ENCODE measurements around the gene KRTAP10-12. TPM values are rescaled to one million over a fixed set of nuclear protein-coding genes. Genes with fewer than 3 reads are reported as not detected.

The KRTAP10-12 gene
- total RNA-seq, 1 donor from 2014 or later, result not detected

DNA sequence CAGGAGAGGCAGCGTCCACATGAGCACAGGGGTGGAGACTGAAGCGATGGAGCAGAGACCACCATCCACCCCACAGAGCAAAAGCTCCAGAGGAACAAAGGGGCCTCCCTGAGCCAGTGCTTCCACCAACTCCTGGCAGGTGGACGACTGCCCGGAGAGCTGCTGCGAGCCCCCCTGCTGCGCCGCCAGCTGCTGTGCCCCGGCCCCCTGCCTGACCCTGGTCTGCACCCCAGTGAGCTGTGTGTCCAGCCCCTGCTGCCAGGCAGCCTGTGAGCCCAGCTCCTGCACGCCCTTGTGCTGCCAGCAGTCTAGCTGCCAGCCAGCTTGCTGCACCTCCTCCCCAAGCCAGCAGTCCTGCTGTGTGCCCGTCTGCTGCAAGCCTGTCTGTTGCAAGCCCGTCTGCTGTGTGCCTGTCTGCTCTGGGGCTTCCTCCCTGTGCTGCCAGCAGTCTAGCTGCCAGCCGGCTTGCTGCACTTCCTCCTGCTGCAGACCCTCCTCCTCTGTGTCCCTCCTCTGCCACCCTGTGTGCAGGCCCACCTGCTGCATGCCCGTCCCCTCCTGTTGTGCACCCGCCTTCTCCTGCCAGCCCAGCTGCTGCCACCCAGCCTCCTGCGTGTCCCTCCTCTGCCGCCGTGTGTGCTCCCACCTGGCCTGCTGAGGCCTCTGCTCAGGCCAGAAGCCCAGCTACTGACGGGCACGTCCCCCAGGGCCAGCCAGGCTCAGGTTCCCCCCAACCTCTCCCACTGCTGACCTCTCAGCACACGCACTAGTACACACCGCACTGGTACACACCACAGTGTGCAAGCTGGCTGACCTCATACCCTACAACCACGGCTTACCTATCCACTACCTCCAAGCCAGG lies 5.4 kb downstream of the KRTAP10-12 start:
- TF ChIP-seq, protein P1, sequence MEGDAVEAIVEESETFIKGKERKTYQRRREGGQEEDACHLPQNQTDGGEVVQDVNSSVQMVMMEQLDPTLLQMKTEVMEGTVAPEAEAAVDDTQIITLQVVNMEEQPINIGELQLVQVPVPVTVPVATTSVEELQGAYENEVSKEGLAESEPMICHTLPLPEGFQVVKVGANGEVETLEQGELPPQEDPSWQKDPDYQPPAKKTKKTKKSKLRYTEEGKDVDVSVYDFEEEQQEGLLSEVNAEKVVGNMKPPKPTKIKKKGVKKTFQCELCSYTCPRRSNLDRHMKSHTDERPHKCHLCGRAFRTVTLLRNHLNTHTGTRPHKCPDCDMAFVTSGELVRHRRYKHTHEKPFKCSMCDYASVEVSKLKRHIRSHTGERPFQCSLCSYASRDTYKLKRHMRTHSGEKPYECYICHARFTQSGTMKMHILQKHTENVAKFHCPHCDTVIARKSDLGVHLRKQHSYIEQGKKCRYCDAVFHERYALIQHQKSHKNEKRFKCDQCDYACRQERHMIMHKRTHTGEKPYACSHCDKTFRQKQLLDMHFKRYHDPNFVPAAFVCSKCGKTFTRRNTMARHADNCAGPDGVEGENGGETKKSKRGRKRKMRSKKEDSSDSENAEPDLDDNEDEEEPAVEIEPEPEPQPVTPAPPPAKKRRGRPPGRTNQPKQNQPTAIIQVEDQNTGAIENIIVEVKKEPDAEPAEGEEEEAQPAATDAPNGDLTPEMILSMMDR (IDR thresholded peaks at IDR 0.05; ENCODE audit: borderline replicate concordance), result no peak
- no peaks in the 10 kb centered on the region for H3K36me3 ChIP-seq
- no peaks in the 10 kb centered on the region for H3K9me3 ChIP-seq (replicated peaks)
- intact Hi-C loops (cut with micrococcal nuclease), result no loop called here
- DNase-seq, result no peak
- H3K4me3 ChIP-seq, result no peak overlapping the region
- no peak overlapping the region for H3K27ac ChIP-seq (replicated peaks)
- peaks cover 8% of the 10 kb centered on the region for H3K4me1 ChIP-seq
- peaks cover 98% of the 10 kb centered on the region for H3K27me3 ChIP-seq (ENCODE audit: low read depth)

DNA sequence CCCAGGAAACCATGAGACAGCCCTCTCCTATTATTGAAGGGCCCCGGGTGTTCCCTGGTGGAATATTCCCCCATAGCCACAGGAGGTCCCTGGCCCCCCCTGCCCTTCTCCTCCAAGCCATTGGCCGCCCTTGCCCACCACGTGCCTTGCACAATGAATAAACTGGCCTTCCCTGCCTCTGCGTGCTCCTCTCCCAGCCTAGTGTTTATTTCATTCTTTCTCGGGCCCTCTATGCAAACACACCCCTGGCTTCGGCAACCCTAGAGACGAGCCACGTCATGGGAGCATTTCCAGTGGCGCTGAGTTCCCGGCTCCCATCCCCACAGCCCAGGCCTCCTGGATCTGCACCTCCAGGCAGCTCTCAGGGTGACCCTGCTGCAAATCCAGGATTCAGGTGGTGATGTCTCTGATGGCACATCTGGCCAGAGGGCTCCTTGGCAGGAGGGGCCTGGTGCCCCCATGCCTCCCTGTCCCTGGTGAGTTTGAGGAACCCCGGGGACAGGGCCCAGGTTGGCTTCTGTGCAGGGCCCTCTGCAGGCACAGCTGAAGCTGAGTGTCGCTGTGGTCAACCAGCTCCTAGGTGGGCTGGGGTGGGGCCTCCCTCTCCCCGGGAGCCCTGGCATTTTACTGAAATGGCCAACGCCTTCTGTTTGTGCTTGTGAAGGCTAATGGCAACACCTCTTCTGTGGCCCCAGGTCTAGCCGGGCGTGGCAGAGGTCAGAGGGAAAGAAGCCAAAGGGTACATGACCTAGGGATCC lies 6.2 kb downstream of the KRTAP10-12 start:
- peaks cover 98% of the 10 kb centered on the region for H3K27me3 ChIP-seq (ENCODE audit: low read depth)
- DNase-seq, result no peak
- intact Hi-C loops (cut with micrococcal nuclease), result no loop called here

DNA sequence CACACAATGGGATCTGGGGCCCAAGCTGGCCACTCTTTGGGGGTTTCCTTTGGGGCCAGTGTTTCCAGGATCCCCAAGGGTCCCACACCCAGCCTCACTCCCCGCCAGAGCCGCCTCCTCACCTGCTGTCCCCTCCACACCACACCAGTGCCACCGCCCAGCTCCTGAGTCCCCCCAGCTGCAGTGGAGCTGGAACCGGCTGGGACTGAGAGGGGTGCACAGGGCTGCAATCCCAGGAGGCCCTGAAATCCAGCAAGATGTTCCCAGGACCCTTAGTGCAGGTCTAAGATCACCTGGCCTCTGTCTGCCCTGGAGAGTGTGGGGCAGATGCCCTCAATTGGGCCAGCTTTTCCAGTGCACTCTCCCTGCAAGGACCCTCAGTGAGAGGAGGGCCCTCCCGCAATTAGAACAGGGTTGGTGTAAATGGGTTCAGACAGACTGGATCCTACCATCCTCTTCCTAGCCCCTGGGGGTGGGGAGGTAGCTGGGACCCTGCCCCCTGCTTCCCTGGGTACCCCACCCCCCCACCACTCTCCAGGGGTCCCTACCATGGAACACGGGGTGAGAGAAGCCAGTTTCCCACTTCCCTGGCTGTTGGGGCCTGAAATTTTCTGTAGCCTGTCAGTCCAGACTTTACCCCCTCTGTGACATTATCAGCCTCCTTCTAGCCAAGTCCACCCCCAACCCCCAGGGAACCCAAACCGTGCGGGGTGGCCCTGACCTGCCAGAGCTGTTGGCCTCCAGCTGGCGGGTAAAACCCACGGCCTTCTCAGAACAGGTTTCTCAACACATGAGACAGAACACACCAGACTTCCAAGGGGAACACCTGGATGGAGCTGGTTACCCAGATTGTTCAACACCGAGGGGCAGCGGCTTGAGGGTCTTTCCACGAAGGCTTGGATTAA lies 7.0 kb downstream of the KRTAP10-12 start:
- Histone ChIP-seq H3K27me3 (ENCODE audit: low read depth) (peaks cover 98% of the 10 kb centered on the region), H3K4me1 (peaks cover 22% of the 10 kb centered on the region), H3K4me3 (no peak overlapping the region), H3K9me3 (replicated peaks) (no peaks in the 10 kb centered on the region), H3K27ac (replicated peaks) (no peak overlapping the region), H3K36me3 (no peaks in the 10 kb centered on the region)
- no peak for DNase-seq
- TF ChIP-seq, protein P1 (IDR thresholded peaks at IDR 0.05; ENCODE audit: borderline replicate concordance), result no peak
- intact Hi-C loops (cut with micrococcal nuclease), result no loop called here

More for the DNA sequence above, 6.2 kb downstream of the KRTAP10-12 start:
- no peak overlapping the region for H3K4me3 ChIP-seq
- TF ChIP-seq, protein P1 (IDR thresholded peaks at IDR 0.05; ENCODE audit: borderline replicate concordance), result no peak
- no peaks in the 10 kb centered on the region for H3K36me3 ChIP-seq
- H3K4me1 ChIP-seq, result peaks cover 14% of the 10 kb centered on the region
- H3K27ac ChIP-seq (replicated peaks), result no peak overlapping the region
- no peaks in the 10 kb centered on the region for H3K9me3 ChIP-seq (replicated peaks)

DNA sequence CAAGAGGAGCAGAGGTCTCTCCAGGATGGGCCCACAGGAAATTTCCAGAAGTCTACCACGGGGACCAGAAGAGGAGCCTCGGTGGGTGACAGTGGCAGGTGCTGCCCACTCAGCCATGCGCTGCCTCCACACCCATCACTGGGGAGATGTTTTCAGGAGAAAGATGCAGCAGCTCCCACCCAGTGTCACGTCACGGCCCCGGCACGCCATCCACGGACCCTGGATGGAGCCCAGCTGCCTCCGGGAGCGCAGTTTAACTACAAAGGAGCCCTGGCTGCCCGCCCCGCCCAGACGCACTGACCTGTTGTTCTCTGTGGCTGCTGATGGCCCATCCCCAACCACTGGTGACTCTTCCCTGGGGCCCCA lies 7.6 kb downstream of the KRTAP10-12 start:
- DNase-seq, result no peak

More for the DNA sequence above, 7.6 kb downstream of the KRTAP10-12 start:
- TF ChIP-seq, protein P1 (IDR thresholded peaks at IDR 0.05; ENCODE audit: borderline replicate concordance), result no peak
- no peaks in the 10 kb centered on the region for H3K9me3 ChIP-seq (replicated peaks)
- H3K27ac ChIP-seq (replicated peaks), result no peak overlapping the region
- H3K36me3 ChIP-seq, result no peaks in the 10 kb centered on the region
- H3K4me1 ChIP-seq, result peaks cover 28% of the 10 kb centered on the region
- intact Hi-C loops (cut with micrococcal nuclease), result no loop called here
- no peak overlapping the region for H3K4me3 ChIP-seq
- peaks cover 98% of the 10 kb centered on the region for H3K27me3 ChIP-seq (ENCODE audit: low read depth)
